ENCODE measurements around the gene BAHD1. TPM values are rescaled to one million over a fixed set of nuclear protein-coding genes. Genes with fewer than 3 reads are reported as not detected.
A peak's percentile ranks its signal among the peaks of the same experiment; 100 is the strongest.

Gene BAHD1
- total and polyA plus RNA-seq, 2 experiments from 2014 or later, result 11.2 to 40.1 TPM

DNA sequence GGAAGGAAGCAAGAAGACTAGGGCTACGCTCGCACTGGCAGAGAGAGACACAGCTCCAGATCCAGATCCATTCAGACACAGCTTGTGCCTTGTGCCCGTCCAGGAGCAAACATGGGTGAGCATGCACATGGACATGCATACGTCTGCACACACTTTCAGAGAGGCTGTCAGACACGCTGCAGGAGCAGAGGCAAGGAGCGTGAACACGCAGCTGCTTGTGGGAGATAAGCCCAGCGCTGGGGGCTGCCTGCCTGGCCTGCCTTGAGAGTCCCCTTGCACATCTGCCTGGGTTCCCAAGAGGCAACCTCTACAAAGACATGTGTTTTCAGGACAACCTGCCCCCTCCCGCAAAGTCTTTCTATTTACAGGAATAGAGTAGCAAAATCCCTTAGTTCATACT lies 13.6 kb upstream of the BAHD1 start:
- Histone ChIP-seq H3K9me2 (ENCODE audit: insufficient read depth) (no peaks in the 10 kb centered on the region), H3K36me3 (ENCODE audit: insufficient read depth) (no peaks in the 10 kb centered on the region), H3F3A (replicated peaks; ENCODE audit: low read depth) (peaks cover 5% of the 10 kb centered on the region; the same call in 1 of the 2 replicates), H3K27ac (ENCODE audit: low read depth) (no peak overlapping the region), H3K4me1 (ENCODE audit: insufficient read depth) (peaks cover 15% of the 10 kb centered on the region), H3K79me2 (replicated peaks; ENCODE audit: insufficient read depth) (no peaks in the 10 kb centered on the region), H3K4me3 (no peak overlapping the region), H3K27me3 (ENCODE audit: insufficient read depth) (no peaks in the 10 kb centered on the region), H4K20me1 (replicated peaks; ENCODE audit: insufficient read depth) (no peaks in the 10 kb centered on the region), H3K4me2 (no peak overlapping the region), H2AFZ (no peak overlapping the region)
- no peaks in the 10 kb centered on the region for H3K36me3 Mint-ChIP-seq (ENCODE audit: low read depth)
- peaks cover 21% of the 10 kb centered on the region for H3K27me3 Mint-ChIP-seq (ENCODE audit: insufficient read depth, low read depth, poor library complexity)
- TF ChIP-seq JUNB (IDR thresholded peaks at IDR 0.05; ENCODE audit: unreplicated experiment), result no peak
- TF ChIP-seq, protein P1, sequence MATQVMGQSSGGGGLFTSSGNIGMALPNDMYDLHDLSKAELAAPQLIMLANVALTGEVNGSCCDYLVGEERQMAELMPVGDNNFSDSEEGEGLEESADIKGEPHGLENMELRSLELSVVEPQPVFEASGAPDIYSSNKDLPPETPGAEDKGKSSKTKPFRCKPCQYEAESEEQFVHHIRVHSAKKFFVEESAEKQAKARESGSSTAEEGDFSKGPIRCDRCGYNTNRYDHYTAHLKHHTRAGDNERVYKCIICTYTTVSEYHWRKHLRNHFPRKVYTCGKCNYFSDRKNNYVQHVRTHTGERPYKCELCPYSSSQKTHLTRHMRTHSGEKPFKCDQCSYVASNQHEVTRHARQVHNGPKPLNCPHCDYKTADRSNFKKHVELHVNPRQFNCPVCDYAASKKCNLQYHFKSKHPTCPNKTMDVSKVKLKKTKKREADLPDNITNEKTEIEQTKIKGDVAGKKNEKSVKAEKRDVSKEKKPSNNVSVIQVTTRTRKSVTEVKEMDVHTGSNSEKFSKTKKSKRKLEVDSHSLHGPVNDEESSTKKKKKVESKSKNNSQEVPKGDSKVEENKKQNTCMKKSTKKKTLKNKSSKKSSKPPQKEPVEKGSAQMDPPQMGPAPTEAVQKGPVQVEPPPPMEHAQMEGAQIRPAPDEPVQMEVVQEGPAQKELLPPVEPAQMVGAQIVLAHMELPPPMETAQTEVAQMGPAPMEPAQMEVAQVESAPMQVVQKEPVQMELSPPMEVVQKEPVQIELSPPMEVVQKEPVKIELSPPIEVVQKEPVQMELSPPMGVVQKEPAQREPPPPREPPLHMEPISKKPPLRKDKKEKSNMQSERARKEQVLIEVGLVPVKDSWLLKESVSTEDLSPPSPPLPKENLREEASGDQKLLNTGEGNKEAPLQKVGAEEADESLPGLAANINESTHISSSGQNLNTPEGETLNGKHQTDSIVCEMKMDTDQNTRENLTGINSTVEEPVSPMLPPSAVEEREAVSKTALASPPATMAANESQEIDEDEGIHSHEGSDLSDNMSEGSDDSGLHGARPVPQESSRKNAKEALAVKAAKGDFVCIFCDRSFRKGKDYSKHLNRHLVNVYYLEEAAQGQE (IDR thresholded peaks at IDR 0.05; ENCODE audit: unreplicated experiment), result no peak
- TF ChIP-seq, protein P2, sequence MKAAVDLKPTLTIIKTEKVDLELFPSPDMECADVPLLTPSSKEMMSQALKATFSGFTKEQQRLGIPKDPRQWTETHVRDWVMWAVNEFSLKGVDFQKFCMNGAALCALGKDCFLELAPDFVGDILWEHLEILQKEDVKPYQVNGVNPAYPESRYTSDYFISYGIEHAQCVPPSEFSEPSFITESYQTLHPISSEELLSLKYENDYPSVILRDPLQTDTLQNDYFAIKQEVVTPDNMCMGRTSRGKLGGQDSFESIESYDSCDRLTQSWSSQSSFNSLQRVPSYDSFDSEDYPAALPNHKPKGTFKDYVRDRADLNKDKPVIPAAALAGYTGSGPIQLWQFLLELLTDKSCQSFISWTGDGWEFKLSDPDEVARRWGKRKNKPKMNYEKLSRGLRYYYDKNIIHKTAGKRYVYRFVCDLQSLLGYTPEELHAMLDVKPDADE (IDR thresholded peaks at IDR 0.05), result no peak
- DNase-seq (ENCODE audit: low spot score) (no peak), ATAC-seq (no peak)
- H3K4me3 Mint-ChIP-seq, result no peak overlapping the region
- H3K4me1 Mint-ChIP-seq, result peaks cover 20% of the 10 kb centered on the region
- H3K27ac Mint-ChIP-seq, result 0 out of 2 replicates have a peak overlapping the region, but pooled peaks have one; percentile 5
- no peaks in the 10 kb centered on the region for H3K9me3 Mint-ChIP-seq

DNA sequence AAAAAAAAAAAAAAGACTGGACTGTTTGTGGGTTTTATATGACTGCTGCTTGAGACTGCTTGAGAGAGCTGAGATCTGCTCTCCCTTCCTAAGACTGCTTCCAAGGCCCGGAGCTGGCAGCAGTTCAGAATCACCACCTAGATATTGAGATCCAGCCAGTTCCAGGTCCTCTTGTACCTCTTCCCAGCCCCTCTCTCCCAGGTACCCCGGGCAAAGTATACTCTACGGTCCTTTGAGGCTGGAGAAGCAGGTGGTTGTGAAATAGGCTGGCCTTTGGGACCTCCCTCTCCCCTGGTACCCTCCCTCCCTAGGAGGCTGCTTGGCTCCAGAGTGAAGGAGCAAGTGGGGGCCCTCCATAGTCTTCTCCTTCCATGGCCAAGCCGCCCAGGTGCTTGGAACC lies 12.6 kb upstream of the BAHD1 start:
- Histone ChIP-seq H3K79me2 (replicated peaks; ENCODE audit: insufficient read depth) (no peaks in the 10 kb centered on the region), H3K4me3 (no peak overlapping the region), H3K4me2 (no peak overlapping the region), H2AFZ (no peak overlapping the region), H3K27me3 (ENCODE audit: insufficient read depth) (peaks cover 3% of the 10 kb centered on the region; the same call in 1 of the 2 replicates), H3K4me1 (ENCODE audit: insufficient read depth) (peaks cover 15% of the 10 kb centered on the region), H3F3A (replicated peaks; ENCODE audit: low read depth) (peaks cover 5% of the 10 kb centered on the region; the same call in 1 of the 2 replicates), H3K9me2 (ENCODE audit: insufficient read depth) (no peaks in the 10 kb centered on the region), H4K20me1 (replicated peaks; ENCODE audit: insufficient read depth) (no peaks in the 10 kb centered on the region), H3K27ac (ENCODE audit: low read depth) (no peak overlapping the region), H3K36me3 (ENCODE audit: insufficient read depth) (no peaks in the 10 kb centered on the region)
- no peaks in the 10 kb centered on the region for H3K36me3 Mint-ChIP-seq (ENCODE audit: low read depth)
- H3K27ac Mint-ChIP-seq, result no peak overlapping the region
- TF ChIP-seq, protein P3, sequence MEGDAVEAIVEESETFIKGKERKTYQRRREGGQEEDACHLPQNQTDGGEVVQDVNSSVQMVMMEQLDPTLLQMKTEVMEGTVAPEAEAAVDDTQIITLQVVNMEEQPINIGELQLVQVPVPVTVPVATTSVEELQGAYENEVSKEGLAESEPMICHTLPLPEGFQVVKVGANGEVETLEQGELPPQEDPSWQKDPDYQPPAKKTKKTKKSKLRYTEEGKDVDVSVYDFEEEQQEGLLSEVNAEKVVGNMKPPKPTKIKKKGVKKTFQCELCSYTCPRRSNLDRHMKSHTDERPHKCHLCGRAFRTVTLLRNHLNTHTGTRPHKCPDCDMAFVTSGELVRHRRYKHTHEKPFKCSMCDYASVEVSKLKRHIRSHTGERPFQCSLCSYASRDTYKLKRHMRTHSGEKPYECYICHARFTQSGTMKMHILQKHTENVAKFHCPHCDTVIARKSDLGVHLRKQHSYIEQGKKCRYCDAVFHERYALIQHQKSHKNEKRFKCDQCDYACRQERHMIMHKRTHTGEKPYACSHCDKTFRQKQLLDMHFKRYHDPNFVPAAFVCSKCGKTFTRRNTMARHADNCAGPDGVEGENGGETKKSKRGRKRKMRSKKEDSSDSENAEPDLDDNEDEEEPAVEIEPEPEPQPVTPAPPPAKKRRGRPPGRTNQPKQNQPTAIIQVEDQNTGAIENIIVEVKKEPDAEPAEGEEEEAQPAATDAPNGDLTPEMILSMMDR (conservative IDR thresholded peaks at IDR 0.05; ENCODE audit: low read depth in 2 of 2), result no peak
- DNase-seq (ENCODE audit: low spot score) (no peak), ATAC-seq (no peak)
- peaks cover 20% of the 10 kb centered on the region for H3K4me1 Mint-ChIP-seq
- H3K4me3 Mint-ChIP-seq, result no peak overlapping the region
- peaks cover 21% of the 10 kb centered on the region for H3K27me3 Mint-ChIP-seq (ENCODE audit: insufficient read depth, low read depth, poor library complexity)
- no peaks in the 10 kb centered on the region for H3K9me3 Mint-ChIP-seq

All from GM23338 (cell line).